DND-41 (cell line): ENCODE results near the gene FCRL3.

Experiments
- EZH2 ChIP-seq: IDR thresholded peaks from 3 replicates; pipeline ENCODE4 v1.6.1; 2012; ENCODE audit warnings: borderline replicate concordance, low read depth, mild to moderate bottlenecking, moderate library complexity, low read length, inconsistent platforms; ENCODE audit not compliant: severe bottlenecking
- TF ChIP-seq, protein P1 (sequence below): IDR thresholded peaks from 2 replicates; pipeline ENCODE4 v1.5.1; 2012; ENCODE audit warnings: borderline replicate concordance, low read length, moderate library complexity, mild to moderate bottlenecking; ENCODE audit not compliant: poor library complexity, severe bottlenecking; ENCODE audit errors: extremely low read depth

DNA sequence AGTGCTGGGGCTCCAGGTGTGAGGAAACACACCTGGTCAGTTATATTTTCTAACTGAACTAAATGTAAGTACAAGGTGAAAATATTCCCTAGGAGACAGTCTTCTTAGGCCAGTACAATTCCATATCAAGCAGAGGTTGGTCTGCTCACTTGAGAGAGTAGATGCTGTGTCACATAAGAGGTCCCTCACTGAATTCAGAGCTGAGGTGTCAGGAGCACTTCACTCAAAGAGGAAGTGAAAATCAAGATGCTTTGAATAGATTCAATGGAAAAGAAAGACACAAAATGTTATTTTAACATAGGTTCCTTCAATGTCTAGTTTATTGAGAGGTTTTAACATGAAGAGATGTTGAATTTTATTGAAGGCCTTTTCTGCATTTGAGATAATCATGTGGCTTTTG is 4.3 kb upstream of the FCRL3 start:
- no peak for TF ChIP-seq EZH2
- TF ChIP-seq, protein P1, sequence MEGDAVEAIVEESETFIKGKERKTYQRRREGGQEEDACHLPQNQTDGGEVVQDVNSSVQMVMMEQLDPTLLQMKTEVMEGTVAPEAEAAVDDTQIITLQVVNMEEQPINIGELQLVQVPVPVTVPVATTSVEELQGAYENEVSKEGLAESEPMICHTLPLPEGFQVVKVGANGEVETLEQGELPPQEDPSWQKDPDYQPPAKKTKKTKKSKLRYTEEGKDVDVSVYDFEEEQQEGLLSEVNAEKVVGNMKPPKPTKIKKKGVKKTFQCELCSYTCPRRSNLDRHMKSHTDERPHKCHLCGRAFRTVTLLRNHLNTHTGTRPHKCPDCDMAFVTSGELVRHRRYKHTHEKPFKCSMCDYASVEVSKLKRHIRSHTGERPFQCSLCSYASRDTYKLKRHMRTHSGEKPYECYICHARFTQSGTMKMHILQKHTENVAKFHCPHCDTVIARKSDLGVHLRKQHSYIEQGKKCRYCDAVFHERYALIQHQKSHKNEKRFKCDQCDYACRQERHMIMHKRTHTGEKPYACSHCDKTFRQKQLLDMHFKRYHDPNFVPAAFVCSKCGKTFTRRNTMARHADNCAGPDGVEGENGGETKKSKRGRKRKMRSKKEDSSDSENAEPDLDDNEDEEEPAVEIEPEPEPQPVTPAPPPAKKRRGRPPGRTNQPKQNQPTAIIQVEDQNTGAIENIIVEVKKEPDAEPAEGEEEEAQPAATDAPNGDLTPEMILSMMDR, result no peak
